NT2/D1 (cell line): ENCODE measurements around the gene SLC39A6.

ENCODE experiments used
- YY1 ChIP-seq: IDR thresholded peaks from 2 replicates; pipeline ENCODE4 v1.6.1; 2011; ENCODE audit not compliant: insufficient read length, insufficient read depth
- ZNF274 ChIP-seq: IDR thresholded peaks from 2 replicates; pipeline ENCODE4 v1.6.1; 2011; ENCODE audit warnings: mild to moderate bottlenecking, low read depth, low read length

GRCh38 chr18:36128907-36129299 is 237 bp downstream of the SLC39A6 start:
- TF ChIP-seq YY1 = no peak
- no peak for TF ChIP-seq ZNF274
